ENCODE measurements around the gene SLC10A3.

The SLC10A3 gene, protein sequence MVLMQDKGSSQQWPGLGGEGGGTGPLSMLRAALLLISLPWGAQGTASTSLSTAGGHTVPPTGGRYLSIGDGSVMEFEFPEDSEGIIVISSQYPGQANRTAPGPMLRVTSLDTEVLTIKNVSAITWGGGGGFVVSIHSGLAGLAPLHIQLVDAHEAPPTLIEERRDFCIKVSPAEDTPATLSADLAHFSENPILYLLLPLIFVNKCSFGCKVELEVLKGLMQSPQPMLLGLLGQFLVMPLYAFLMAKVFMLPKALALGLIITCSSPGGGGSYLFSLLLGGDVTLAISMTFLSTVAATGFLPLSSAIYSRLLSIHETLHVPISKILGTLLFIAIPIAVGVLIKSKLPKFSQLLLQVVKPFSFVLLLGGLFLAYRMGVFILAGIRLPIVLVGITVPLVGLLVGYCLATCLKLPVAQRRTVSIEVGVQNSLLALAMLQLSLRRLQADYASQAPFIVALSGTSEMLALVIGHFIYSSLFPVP

DNA sequence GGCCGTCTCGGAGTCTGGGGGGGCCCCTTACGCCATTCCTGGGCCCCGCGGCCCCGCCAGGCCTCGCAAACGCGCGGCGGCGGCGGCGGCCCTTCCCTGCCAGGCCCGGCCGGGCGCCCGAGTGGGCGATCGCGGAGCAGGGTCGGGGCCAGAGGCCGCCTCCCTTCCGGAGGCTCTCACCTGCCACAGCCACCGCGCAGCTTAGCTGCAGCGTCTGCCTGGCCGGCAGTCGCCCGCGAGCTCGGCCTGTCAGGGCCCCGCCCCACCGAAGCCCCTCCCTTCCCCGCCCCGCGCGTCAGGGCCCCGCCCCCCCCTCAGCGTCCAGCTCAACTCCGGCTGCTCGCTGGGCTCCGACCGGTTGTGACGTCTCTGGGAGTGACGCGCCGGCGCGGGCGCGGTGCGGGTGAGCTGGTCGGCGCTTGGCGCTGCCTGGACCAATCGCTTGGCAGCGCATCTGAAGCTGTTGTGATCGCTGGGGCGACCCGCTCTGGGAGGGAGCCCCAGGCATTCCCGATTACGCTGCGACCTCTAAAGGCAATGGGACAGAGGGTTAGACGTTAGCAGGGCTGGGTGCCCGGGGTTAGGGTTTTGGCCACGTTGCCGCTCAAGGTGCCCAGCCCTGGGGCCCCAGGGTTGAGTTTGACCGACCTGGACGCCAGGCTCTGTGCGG, at the start of gene SLC10A3:
TSS of gene SLC10A3 (minus strand) at position 216 of the 670 bp plus-strand sequence. CDS start 1,689 bp downstream, outside the sequence.
- peak; percentile 96 for DNase-seq (ENCODE audit: extremely low spot score)
- TF ChIP-seq ELF4 (IDR thresholded peaks at IDR 0.05) (no peak), NFRKB (IDR thresholded peaks at IDR 0.05) (no peak), FOXM1 (IDR thresholded peaks at IDR 0.05; ENCODE audit: borderline replicate concordance) (peak; percentile 45; the same call in 1 of the 2 replicates), L3MBTL2 (conservative IDR thresholded peaks at IDR 0.05) (no peak), LEF1 (IDR thresholded peaks at IDR 0.05; ENCODE audit: borderline replicate concordance) (peak; percentile 29; the same call in 1 of the 2 replicates)
- TF ChIP-seq, protein P1, sequence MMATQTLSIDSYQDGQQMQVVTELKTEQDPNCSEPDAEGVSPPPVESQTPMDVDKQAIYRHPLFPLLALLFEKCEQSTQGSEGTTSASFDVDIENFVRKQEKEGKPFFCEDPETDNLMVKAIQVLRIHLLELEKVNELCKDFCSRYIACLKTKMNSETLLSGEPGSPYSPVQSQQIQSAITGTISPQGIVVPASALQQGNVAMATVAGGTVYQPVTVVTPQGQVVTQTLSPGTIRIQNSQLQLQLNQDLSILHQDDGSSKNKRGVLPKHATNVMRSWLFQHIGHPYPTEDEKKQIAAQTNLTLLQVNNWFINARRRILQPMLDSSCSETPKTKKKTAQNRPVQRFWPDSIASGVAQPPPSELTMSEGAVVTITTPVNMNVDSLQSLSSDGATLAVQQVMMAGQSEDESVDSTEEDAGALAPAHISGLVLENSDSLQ (IDR thresholded peaks at IDR 0.05): peak; percentile 82
- ChIA-PET POLR2A (interaction anchor here (0.7 to 4.2 kb wide), 20 partner anchors 9 to 112 kb away, joined by 3 to 21 read pairs (median 6); partner anchors contain the start of genes ATP6AP1, DNASE1L1, EMD and FAM3A), CTCF (interaction anchor here (0.6 to 1.2 kb wide), 2 partner anchors 117 to 159 kb away, joined by 3 to 5 read pairs; no protein-coding TSS in a partner anchor)

DNA sequence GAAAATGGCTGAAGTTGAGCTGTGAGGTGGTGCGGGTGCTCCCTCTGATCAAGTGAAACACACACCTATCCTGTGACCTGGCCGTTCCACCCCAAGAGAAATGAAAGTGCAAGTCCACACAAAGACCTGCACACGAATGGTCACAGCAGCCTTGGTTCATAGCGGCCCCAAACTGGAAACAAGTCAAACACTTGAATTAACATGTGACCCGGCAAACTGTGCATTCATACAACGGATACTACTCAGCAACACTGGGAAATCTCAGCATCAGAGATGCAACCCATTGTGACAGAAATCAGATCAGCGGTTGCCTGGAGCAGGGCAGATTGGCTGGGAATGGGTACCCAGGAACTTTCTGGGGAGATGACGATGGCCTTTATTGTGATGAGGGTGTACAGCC, 48.6 kb upstream of the SLC10A3 start:
- no peak for DNase-seq (ENCODE audit: extremely low spot score)
- CTCF ChIA-PET: no interaction called here
- POLR2A ChIA-PET: interaction anchor here (0.9 kb wide), 2 partner anchors 50 to 51 kb away, joined by 3 read pairs; no protein-coding TSS in a partner anchor

DNA sequence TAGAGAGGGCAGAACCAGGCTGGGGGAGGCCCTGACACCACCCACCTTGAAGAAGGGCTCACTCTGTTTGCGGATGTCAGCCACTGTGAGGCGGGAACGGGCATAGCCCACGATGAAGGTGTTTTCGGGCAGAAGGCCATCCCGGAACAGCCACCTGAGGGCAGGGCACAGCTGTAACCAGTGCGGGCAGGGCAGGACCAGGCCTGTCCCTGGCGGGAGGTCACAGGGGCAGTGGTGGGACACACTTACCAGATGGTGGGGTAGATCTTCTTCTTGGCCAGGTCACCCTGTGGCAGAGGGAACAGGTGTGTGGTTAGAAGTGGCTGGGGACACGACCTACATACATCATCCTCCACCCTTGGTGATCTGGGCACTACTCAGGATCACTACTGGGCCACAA, 45.5 kb upstream of the SLC10A3 start:
- DNase-seq (ENCODE audit: extremely low spot score): no peak
- CTCF ChIA-PET: no interaction called here
- POLR2A ChIA-PET: no interaction called here
- no peak for TF ChIP-seq ARNT (IDR thresholded peaks at IDR 0.05)
- no peak for TF ChIP-seq FOXA1 (IDR thresholded peaks at IDR 0.05)
- TF ChIP-seq FOXM1 (IDR thresholded peaks at IDR 0.05; ENCODE audit: borderline replicate concordance): no peak
- TF ChIP-seq, protein P1 (IDR thresholded peaks at IDR 0.05): no peak
- no peak for TF ChIP-seq CTBP1 (IDR thresholded peaks at IDR 0.05; ENCODE audit: borderline replicate concordance)

More for the DNA sequence above, 48.6 kb upstream of the SLC10A3 start:
- TF ChIP-seq FOXM1 (IDR thresholded peaks at IDR 0.05; ENCODE audit: borderline replicate concordance) (no peak), CTBP1 (IDR thresholded peaks at IDR 0.05; ENCODE audit: borderline replicate concordance) (no peak), TARDBP (IDR thresholded peaks at IDR 0.05) (no peak), SP1 (IDR thresholded peaks at IDR 0.05) (no peak), BHLHE40 (IDR thresholded peaks at IDR 0.05; ENCODE audit: borderline replicate concordance) (no peak), L3MBTL2 (conservative IDR thresholded peaks at IDR 0.05) (no peak), SUZ12 (IDR thresholded peaks at IDR 0.05) (no peak), HDGF (IDR thresholded peaks at IDR 0.05; ENCODE audit: borderline replicate concordance) (no peak), FOXK2 (IDR thresholded peaks at IDR 0.05) (no peak), ELF4 (IDR thresholded peaks at IDR 0.05) (no peak), ZNF384 (IDR thresholded peaks at IDR 0.05) (no peak), FOXA1 (IDR thresholded peaks at IDR 0.05) (no peak), ARNT (IDR thresholded peaks at IDR 0.05) (no peak)
- TF ChIP-seq, protein P1 (IDR thresholded peaks at IDR 0.05): no peak

DNA sequence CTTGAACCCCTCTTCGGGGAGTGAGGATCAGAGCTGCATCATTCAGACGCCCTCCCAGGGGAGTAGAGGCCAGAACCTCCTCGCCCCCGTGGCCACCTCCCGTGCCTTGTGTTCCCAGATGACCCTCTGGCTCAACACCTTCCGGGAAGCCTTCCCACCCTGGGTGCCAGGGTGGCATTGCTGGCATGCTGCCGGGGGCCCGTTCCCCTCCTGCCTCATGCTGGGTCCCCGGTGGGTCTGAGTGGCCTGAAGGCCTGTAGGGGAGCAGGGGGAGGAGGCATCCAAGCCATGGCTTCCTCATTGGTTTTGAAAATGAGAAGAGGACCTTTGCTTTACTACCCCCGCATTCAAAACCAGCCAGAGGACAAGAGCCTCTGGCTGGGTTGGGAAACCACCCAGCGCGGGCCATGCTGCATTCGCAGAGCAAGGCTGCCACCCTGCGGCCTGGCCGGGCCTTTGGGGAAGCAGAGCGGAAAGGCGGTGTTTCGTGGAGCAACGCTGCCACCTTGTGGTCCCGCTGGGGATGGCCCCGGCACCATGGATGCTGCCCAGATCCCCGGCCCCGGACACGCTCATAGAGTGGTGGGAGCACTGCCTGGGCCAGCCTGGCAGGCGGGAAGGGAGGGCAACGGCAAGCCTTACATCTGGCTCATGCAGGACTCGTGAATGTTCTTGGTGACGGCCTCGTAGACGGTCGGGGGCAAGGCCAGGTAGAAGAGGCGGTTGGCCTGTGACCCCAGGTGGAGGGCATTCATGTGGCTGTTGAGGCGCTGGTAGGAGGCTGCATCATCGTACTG, 44.3 kb upstream of the SLC10A3 start:
- ChIA-PET POLR2A (interaction anchor here (1.1 kb wide), 1 partner anchor 135 kb away, joined by 3 read pairs; no protein-coding TSS in a partner anchor), CTCF (interaction anchor here (0.6 to 1.2 kb wide), 3 partner anchors 9 to 623 kb away, joined by 3 to 5 read pairs (median 3); no protein-coding TSS in a partner anchor)
- peak; percentile 93 for DNase-seq (ENCODE audit: extremely low spot score)
- TF ChIP-seq HDGF (IDR thresholded peaks at IDR 0.05; ENCODE audit: borderline replicate concordance) (no peak), ARNT (IDR thresholded peaks at IDR 0.05) (0 out of 2 replicates have a peak, but pooled peaks have one; percentile 23)

DNA sequence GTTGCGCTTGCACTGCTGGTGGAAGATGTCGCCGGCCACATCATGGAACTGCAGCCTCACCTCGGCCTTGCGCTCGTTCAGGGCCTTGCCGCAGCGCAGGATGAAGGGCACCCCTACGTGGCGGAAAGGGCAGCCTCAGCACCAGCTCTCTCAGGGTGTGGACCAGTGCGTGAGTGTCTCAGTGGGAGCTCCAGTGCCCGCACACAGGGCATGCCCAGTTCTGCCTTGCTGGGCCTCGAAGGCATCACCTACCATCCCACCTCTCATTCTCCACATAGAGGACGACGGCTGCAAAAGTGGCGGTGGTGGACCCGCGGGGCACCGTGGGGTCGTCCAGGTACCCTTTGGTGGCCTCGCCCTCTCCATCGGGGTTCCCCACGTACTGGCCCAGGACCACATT, 42.3 kb upstream of the SLC10A3 start:
- CTCF ChIA-PET: interaction anchor here (0.6 to 1.3 kb wide), 4 partner anchors 11 to 225 kb away, joined by 3 to 14 read pairs (median 3); no protein-coding TSS in a partner anchor
- TF ChIP-seq FOXK2 (IDR thresholded peaks at IDR 0.05) (no peak), ZNF384 (IDR thresholded peaks at IDR 0.05) (no peak), CTBP1 (IDR thresholded peaks at IDR 0.05; ENCODE audit: borderline replicate concordance) (no peak), BHLHE40 (IDR thresholded peaks at IDR 0.05; ENCODE audit: borderline replicate concordance) (no peak), LEF1 (IDR thresholded peaks at IDR 0.05; ENCODE audit: borderline replicate concordance) (no peak), ELF4 (IDR thresholded peaks at IDR 0.05) (no peak), FOXM1 (IDR thresholded peaks at IDR 0.05; ENCODE audit: borderline replicate concordance) (no peak)
- POLR2A ChIA-PET: interaction anchor here (1.0 to 1.3 kb wide), 3 partner anchors 42 to 135 kb away, joined by 3 to 5 read pairs (median 4); partner anchors contain the start of genes RPL10 and SLC10A3
- DNase-seq (ENCODE audit: extremely low spot score): no peak

Measured in HEK293T (cell line).